SIG-M5 (cell line): ENCODE data around the gene TTC23L.
"Not testable (repeated sequence)": the region's sequence is repeated elsewhere in the genome, so short reads cannot be mapped to it uniquely, and the experiment has no call there.

Experiments used
- DNase-seq: peaks from one replicate; lab custom pipeline; 2025; lab: John Stamatoyannopoulos, UW

The TTC23L gene

DNA sequence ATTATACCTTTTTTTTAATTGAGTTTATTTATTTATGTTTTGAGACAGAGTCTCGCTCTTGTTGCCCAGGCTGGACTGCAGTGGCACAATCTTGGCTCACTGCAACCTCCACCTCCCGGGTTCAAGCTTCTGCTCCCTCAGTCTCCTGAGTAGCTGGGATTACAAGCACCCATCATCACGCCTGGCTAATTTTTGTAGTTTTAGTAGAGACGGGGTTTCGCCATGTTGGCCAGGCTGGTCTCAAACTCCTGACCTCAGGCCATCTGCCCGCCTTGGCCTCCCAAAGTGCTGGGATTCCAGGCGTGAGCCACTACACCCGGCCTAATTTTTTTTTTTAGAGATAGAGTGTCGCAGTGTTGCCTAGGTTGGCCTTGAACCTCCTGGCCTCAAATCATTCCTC, 84.3 kb downstream of the TTC23L start:
- DNase-seq, result not testable (repeated sequence)

DNA sequence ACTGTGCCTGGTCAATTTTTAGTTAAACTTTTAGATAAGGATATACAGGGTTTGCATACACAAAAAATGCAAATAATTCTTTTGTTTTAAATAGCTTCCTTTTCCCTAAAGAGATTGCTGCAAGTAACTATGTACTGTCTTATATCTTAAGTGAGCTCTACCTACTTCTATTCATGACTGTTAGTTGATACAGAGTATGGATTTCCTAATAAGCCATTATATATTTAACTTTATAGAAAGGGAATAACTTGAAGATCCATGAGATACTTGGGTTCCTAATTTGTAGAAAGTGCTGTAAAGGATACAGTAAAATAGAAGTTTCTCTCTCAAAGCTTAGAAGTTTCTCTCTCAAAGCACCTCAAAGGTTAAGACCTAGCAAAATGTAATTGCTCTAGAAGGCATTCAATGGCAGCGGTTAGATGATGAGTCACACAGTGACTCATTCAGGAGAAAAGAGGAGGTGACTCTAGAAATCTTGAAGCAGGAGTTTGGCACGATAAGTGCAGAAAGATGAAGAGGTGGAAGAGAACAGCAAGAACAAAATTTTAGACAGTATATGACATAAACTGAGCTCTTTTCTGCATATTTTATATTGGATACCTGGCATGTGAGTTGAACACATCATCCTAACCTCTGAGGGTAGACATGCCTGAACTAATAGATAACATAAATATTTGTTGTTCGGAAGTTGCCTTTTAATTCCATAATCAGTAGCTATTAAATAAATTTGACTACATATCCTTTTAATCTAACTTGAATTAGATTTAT, 84.9 kb downstream of the TTC23L start:
- peak; percentile 47 for DNase-seq

DNA sequence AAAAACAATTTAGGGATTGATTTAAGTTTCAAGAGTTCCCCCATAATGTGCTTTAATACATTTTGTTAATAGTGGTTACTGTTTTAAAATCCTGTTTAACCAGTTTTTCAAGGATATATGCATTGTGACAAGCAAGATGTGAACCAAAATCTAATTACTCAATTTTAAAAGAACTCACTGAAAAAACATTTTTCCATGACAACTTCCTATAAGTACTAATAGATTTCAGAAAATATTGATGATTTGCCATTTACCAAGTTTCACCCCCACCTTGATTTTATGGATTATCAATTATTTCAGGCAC, 85.5 kb downstream of the TTC23L start:
- DNase-seq, result no peak

DNA sequence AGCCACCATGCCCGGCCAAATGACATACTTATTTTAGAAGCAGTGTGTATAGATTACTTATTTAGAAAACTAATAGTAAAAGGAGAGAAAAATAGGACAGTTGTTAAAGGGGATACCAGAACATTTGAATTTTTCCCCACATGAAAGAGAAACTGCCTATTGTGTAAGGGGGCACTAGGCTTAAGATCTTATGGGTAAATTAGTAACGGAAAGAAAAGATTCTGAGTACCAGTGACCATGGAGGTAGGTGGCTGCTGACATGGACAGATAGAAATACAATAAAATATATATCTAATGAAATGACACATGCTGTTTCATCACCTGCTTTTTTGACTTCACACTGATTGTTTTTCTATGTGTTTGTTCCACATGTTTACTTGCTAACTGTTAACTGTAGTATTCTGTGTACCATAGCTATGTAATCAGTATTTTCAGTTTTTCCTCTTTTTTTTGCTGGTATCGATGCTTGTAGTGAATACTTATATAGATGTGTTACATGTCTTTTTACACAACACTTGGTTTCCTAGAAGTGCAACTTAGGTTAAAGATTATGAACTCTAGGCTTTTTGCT, 87.4 kb downstream of the TTC23L start:
- DNase-seq, result no peak

DNA sequence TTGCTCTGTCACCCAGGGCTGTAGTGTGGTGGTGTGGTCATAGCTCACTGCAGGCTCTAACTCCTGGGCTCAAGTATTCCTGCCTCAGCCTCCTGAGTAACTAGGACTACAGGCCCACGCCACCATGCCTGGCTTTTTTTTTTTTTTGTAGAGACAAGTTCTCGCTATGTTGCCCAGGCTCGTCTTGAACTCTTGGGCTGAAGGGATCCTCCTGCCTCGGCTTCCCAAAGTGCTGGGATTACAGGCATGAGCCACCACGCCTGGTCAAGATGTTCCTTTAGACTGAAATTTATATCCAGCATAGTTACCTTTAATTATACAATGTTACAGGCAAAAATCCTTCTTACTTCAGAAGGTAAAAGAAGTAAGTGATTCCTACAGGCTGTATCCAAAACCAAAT, 88.8 kb downstream of the TTC23L start:
- no peak for DNase-seq

DNA sequence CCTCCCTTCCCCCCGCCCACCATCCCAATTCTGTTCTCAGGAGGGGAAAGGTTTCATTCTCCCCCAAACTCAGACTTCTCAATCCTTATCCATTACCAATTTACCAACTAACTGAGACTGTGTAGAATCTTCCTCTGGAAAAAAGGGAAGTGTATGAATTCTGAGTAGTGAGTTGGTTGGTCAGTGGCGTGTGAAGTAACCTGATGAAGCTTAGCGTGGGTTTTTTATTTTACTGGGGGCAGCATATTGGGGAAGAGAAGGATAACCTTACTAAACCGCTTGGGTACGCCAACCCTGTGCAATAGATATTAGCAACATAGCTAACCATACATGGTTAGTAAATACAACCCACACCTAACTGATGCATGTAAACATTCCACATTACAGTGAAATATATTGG, 89.3 kb downstream of the TTC23L start:
- no peak for DNase-seq

DNA sequence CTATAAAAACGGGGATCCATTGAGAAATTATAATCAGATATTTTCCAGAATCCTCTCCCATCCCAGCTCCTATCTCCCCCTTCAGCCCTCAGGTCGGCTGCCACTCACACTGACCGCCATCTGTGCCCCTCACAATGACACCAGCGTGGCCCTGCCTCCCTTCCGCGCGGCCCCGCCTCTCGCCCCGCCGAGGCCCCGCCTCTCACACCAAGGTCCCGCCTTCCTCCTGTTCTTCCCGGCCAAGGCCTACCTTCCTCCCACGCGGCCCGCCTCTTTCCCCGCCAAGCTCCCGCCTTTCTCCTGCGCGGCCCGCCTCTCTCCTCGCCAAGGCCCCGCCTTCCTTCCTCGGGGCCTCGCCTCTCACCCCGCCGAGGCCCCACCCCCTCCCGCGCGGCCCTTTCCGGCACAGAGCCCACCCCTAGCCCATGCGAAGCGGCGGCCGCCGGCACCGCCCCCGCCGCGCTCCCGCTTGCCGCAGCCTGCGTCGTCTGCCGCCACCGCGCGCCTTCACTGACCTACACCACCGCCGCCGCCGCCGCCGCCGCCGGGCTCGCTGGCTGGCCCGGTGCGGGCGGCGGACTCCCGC, 90.3 kb downstream of the TTC23L start, which contains the start of gene DNAJC21:
TSS of gene DNAJC21 (plus strand) at position 426 of the 586 bp plus-strand sequence. CDS start 261 bp downstream, outside the sequence.
- peak; percentile 76 for DNase-seq

DNA sequence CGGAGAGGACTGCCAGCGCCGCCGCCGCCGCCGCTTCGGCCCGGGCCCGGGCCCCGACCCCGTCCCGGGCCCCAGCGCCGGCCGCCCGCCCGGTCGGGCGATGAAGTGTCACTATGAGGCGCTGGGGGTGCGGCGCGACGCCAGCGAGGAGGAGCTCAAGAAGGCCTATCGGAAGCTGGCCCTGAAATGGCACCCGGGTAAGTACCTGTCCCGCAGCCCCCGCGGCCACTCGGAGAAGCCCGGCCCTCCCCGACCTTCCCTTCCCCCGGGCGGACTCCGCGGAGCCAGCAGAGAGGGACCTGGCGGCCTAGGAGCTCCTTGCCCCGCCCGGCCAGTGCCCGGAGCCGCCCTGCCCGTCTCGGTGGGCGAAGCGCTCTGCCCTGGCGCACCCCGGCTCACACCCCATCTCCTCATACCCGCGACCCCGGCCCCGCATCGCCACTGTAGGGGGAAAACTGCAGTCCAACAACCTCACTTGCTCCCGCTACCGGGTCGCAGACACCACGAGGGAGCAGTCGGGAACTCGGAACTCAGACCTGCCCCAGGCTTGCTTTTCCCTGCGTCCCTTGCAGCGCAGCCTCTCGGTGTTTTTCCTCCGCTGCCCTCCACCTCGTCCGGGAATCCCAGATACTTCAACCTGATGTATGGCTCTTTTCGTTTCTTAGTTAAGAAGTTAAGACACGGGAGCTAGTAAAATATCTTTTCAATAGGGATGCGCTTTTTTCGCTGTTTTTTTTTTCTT, 90.9 kb downstream of the TTC23L start:
- DNase-seq, result peak; percentile 25

DNA sequence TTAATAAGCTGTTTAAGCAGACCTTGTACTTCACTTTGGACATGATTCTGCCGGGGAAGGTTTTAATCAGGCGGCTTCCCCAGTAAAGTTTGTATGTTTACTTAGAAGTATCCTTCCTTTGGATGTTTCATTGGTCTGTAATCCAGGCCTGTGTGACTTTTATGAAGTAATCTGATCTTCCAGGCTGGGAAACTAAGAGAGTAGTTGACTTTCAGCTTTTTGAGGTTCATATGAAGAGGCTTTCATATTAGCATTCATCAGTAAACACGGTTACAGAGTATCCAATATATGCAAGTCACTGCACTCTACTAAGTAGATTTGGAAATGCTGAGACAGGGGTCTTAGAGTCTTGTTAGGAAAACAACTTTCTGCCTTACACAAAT, 91.5 kb downstream of the TTC23L start:
- no peak for DNase-seq

DNA sequence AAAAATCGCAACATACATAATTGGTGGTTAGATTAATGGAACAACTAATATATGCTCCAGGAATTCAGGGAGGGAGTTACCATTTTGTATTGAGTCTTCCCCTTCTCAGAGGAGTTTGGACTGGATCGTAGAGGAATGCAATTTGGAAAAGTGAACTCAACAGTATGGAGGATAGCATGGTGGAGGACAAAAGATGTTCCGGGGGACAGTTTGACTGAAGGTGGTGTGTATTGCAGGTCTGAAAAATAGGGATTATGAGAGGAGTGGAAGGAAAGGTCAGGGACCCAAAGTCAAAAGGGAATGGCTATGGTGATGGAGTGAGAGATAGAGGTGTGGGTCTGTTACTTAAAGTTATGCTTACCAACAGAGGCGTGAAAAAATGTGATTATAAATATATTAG, 91.9 kb downstream of the TTC23L start:
- DNase-seq, result no peak

DNA sequence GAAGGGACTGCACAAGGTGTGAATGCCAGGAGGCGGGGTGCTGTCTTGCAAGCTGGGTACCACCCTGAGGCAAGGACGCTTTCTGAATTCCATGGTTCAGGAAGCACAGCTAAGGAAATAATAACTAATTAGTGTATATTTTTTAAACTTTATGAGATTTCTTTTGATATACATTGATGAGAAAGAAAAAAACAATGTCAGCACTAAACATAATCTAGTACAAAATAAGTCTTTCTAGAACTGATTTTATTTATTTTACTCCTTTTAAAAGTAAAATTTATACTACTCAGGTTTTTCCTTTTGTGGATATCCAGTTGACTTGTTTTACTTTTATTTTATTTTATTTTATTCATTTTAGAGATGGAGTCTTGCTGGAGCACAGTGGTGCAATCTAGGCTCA, 94.0 kb downstream of the TTC23L start:
- DNase-seq, result no peak

DNA sequence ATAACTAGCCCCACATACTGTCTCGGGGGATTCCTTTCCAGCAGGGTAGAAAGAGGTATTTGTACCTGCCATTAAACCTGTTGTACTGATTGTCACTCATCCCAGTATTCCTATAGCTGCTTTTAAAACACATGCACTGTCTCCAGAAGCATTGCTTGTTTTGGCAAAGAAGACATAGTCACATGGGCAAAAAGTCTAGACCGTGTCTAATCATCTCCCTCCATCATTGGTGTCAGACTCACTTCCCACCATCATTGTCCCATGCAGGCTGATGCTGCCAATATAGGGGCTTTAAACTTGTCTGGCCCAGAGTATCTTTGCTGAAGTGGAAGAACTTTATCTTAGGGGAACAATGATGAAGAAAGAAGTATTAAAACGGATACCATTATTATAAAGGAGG, 103.0 kb downstream of the TTC23L start:
- no peak for DNase-seq

DNA sequence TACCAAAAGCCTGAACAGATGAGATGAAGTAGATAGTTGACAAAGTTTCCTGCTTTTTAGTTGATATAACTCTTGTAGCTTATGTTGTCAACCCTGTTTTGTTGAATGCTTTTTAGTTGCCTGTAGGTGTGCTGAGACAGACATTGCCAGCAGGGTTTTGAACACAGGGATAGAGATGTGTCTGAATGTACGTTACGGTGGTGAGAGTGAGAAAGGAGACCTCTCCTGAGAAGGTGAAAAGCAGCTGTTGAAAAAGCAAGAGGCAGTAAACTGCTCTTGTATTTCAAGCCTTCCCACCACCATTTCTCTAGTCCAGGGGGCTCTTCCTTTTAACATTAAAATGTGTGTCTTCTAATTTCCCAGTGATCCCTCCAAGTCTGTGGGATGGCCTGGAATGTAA, 105.1 kb downstream of the TTC23L start:
- DNase-seq, result no peak

DNA sequence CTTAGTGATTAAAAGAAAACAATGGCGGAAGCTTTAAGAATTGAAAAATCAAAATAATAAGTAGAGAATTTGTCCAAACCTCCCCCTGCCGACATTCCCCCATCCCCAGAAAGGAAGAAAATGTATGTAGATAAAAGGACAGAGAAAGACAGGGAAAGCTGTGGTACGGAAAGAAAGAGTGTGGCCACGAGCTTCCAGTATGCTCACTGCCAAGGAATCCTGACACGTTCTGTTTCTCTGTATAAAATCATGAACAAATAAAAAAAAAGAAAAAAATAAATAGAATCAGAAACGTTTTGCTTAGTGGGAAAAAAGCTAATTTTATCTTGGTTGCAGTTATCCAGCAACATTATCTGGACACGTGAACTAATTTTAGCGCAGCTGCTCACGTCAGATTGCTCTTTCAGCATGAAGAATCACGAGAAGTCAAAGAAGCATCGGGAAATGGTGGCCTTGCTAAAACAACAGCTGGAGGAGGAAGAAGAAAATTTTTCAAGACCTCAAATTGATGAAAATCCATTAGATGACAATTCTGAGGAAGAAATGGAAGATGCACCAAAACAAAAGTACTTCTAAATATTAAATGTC, 105.6 kb downstream of the TTC23L start:
- DNase-seq, result no peak
